Trophoblast cell (in vitro differentiated cells and primary cell): ENCODE measurements around the gene RBFOX2.

ENCODE experiments used
- DNase-seq, 2 donors: peaks; one replicate each; pipeline ENCODE4 v3.0.0-alpha.2; 2016
- H2AFZ ChIP-seq: 2 replicates; pipeline ENCODE4 v1.6.1; 2013; ENCODE audit warnings: low read length, moderate library complexity, mild to moderate bottlenecking; ENCODE audit not compliant: insufficient read depth, poor library complexity
- H2AK5ac ChIP-seq: 2 replicates; pipeline ENCODE4 v1.6.1; 2013; ENCODE audit warnings: mild to moderate bottlenecking, low read length
- H2BK120ac ChIP-seq: 2 replicates; pipeline ENCODE4 v1.6.1; 2013; ENCODE audit warnings: low read length, mild to moderate bottlenecking, moderate library complexity; ENCODE audit not compliant: insufficient read depth, poor library complexity
- H2BK12ac ChIP-seq: 2 replicates; pipeline ENCODE4 v1.6.1; 2013; ENCODE audit warnings: mild to moderate bottlenecking, low read length, moderate library complexity
- H2BK5ac ChIP-seq: 2 replicates; pipeline ENCODE4 v1.6.1; 2013; ENCODE audit warnings: low read length, low read depth, moderate library complexity, mild to moderate bottlenecking; ENCODE audit not compliant: poor library complexity
- H3K14ac ChIP-seq: 2 replicates; pipeline ENCODE4 v1.6.1; 2013; ENCODE audit warnings: mild to moderate bottlenecking, low read length
- H3K18ac ChIP-seq: 2 replicates; pipeline ENCODE4 v1.6.1; 2013; ENCODE audit warnings: mild to moderate bottlenecking, low read length
- H3K23ac ChIP-seq: 2 replicates; pipeline ENCODE4 v1.6.1; 2013; ENCODE audit warnings: low read length
- H3K27ac ChIP-seq: 2 replicates; pipeline ENCODE4 v1.5.1; 2013; ENCODE audit warnings: low read depth, mild to moderate bottlenecking, inconsistent platforms, low read length, moderate library complexity
- H3K27me3 ChIP-seq: 2 replicates; pipeline ENCODE4 v1.6.1; 2013; ENCODE audit warnings: inconsistent platforms, mild to moderate bottlenecking, low read length, moderate library complexity; ENCODE audit not compliant: insufficient read depth
- H3K36me3 ChIP-seq, 2 experiments: 1 replicate in 1 of 2; 2 replicates in 1 of 2; pipeline ENCODE4 v1.6.1; 2013; ENCODE audit warnings: low read length in 2 of 2, mild to moderate bottlenecking in 2 of 2, moderate library complexity in 1 of 2; ENCODE audit not compliant: insufficient read depth in 2 of 2, control insufficient read depth in 1 of 2
- H3K4ac ChIP-seq: 2 replicates; pipeline ENCODE4 v1.6.1; 2013; ENCODE audit warnings: low read depth, mild to moderate bottlenecking, low read length, moderate library complexity
- H3K4me1 ChIP-seq, 2 experiments: 1 replicate in 1 of 2; 2 replicates in 1 of 2; pipeline ENCODE4 v1.6.1; 2013; ENCODE audit warnings: low read length in 2 of 2, mild to moderate bottlenecking in 2 of 2, moderate library complexity in 1 of 2; ENCODE audit not compliant: insufficient read depth in 2 of 2, control insufficient read depth in 1 of 2
- H3K4me2 ChIP-seq: 2 replicates; pipeline ENCODE4 v1.6.1; 2013; ENCODE audit warnings: inconsistent platforms, mild to moderate bottlenecking, low read length, moderate library complexity
- H3K4me3 ChIP-seq: 2 replicates; pipeline ENCODE4 v1.5.1; 2013; ENCODE audit warnings: mild to moderate bottlenecking, low read depth, low read length, inconsistent platforms
- H3K79me1 ChIP-seq: one replicate; pipeline ENCODE4 v1.6.1; 2013; ENCODE audit warnings: low read length
- H3K79me2 ChIP-seq: 2 replicates; pipeline ENCODE4 v1.6.1; 2013; ENCODE audit warnings: low read length, mild to moderate bottlenecking; ENCODE audit not compliant: control insufficient read depth, insufficient read depth, poor library complexity
- H3K9ac ChIP-seq: 2 replicates; pipeline ENCODE4 v1.6.1; 2013; ENCODE audit warnings: mild to moderate bottlenecking, low read length
- H3K9me3 ChIP-seq: 2 replicates; pipeline ENCODE4 v1.6.1; 2013; ENCODE audit warnings: low read depth, mild to moderate bottlenecking, control low read depth, inconsistent platforms, low read length; ENCODE audit not compliant: insufficient read depth
- H4K12ac ChIP-seq: 2 replicates; pipeline ENCODE4 v1.6.1; 2013; ENCODE audit warnings: low read depth, mild to moderate bottlenecking, low read length, moderate library complexity
- H4K8ac ChIP-seq: 2 replicates; pipeline ENCODE4 v1.6.1; 2013; ENCODE audit warnings: low read depth, mild to moderate bottlenecking, low read length, moderate library complexity
- H4K91ac ChIP-seq: one replicate; pipeline ENCODE4 v1.6.1; 2013; ENCODE audit warnings: low read depth, mild to moderate bottlenecking, low read length, moderate library complexity
- WGBS: extraction: QIAGEN DNeasy Blood & Tissue Kit; methylation state at CpG from one replicate; pipeline ENCODE4 v1.1.7; 2013; ENCODE audit warnings: missing lambda C conversion rate; ENCODE audit not compliant: insufficient read length, insufficient coverage; ENCODE audit errors: extremely low coverage; 5-methylcytosine and 5-hydroxymethylcytosine counted together

Gene RBFOX2

GRCh38 chr22:35840302-35840739 is 188.3 kb downstream of the RBFOX2 start:
- Histone ChIP-seq H3K36me3 (no peaks in the 10 kb centered on the region), H4K12ac (peak overlapping the region; percentile 68), H3K23ac (no peak overlapping the region), H4K91ac (peak overlapping the region; percentile 82), H3K27ac (peak overlapping the region; percentile 89), H3K14ac (no peak overlapping the region), H3K4me1 (peaks cover 2 to 6% of the 10 kb centered on the region in 2 experiments), H3K4me2 (peak overlapping the region; percentile 78), H3K79me1 (peaks cover 10% of the 10 kb centered on the region), H2AFZ (peak overlapping the region; percentile 54), H4K8ac (no peak overlapping the region), H3K9ac (peak overlapping the region; percentile 70), H3K18ac (no peak overlapping the region), H2BK5ac (peak overlapping the region; percentile 91), H3K79me2 (peaks cover 3% of the 10 kb centered on the region), H3K4me3 (peak overlapping the region; percentile 67), H3K4ac (no peak overlapping the region), H2BK120ac (peak overlapping the region; percentile 73), H2BK12ac (no peak overlapping the region), H2AK5ac (no peak overlapping the region), H3K27me3 (no peaks in the 10 kb centered on the region), H3K9me3 (no peaks in the 10 kb centered on the region)
- peak; percentile 64 to 67 for DNase-seq
- no CpG with 5 or more reads among the region's 9 CpGs for WGBS

DNA sequence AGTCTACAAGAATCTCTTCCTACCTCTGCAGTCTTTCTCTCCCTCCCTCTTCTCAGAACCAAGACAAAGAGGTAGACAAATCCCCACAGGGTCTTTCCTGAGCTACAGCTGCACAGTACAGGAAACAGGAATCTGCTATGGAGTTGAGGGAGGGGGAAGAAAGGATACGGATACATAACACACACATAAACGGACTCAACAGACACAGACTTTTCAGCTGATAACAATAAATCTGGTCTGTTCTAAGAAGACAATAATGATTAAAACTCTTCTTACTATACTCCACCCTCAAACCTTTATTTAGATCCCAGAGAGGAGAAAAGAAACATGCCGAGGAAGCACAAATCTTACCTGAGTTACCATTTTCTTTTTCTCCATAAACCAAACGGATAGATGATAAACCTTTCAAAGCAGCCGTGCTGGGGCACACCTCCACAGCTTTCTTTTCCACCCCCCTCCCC is 188.8 kb downstream of the RBFOX2 start:
- Histone ChIP-seq H3K4me3 (peak overlapping the region; percentile 67), H3K23ac (no peak overlapping the region), H2AFZ (peak overlapping the region; percentile 54), H3K4ac (no peak overlapping the region), H3K36me3 (no peaks in the 10 kb centered on the region), H2BK120ac (peak overlapping the region; percentile 73), H3K18ac (no peak overlapping the region), H4K8ac (no peak overlapping the region), H2BK12ac (no peak overlapping the region), H3K14ac (no peak overlapping the region), H3K79me2 (peaks cover 3% of the 10 kb centered on the region), H2BK5ac (peak overlapping the region; percentile 91), H4K12ac (peak overlapping the region; percentile 68), H2AK5ac (no peak overlapping the region), H3K27ac (peak overlapping the region; percentile 89), H3K4me1 (peaks cover 2 to 6% of the 10 kb centered on the region in 2 experiments), H4K91ac (peak overlapping the region; percentile 82), H3K4me2 (peak overlapping the region; percentile 78), H3K9me3 (no peaks in the 10 kb centered on the region), H3K9ac (peak overlapping the region; percentile 81), H3K27me3 (no peaks in the 10 kb centered on the region), H3K79me1 (peaks cover 10% of the 10 kb centered on the region)
- WGBS = no CpG with 5 or more reads among the region's 5 CpGs
- DNase-seq = no peak

- peaks cover 2 to 11% of the 10 kb centered on the region in 2 experiments for H3K4me1 ChIP-seq
- DNase-seq = peak in 1 of 2 donors; percentile 53
- no peak overlapping the region for H4K12ac ChIP-seq
- H4K91ac ChIP-seq = no peak overlapping the region
- no peak overlapping the region for H2BK5ac ChIP-seq
- no peak overlapping the region for H3K9ac ChIP-seq
- H2AFZ ChIP-seq = no peak overlapping the region
- H3K9me3 ChIP-seq = no peaks in the 10 kb centered on the region
- no peak overlapping the region for H2BK120ac ChIP-seq
- no peak overlapping the region for H4K8ac ChIP-seq
- H3K14ac ChIP-seq = no peak overlapping the region
- H3K27ac ChIP-seq = peak overlapping the region; percentile 89
- no peak overlapping the region for H3K18ac ChIP-seq
- no peaks in the 10 kb centered on the region for H3K36me3 ChIP-seq
- WGBS = no CpG with 5 or more reads among the region's 4 CpGs
- H3K79me1 ChIP-seq = peaks cover 10% of the 10 kb centered on the region
- H2AK5ac ChIP-seq = no peak overlapping the region
- H3K4ac ChIP-seq = no peak overlapping the region
- H3K4me2 ChIP-seq = peak overlapping the region; percentile 78
- H3K4me3 ChIP-seq = no peak overlapping the region
- H3K27me3 ChIP-seq = no peaks in the 10 kb centered on the region
- no peak overlapping the region for H3K23ac ChIP-seq
- peaks cover 3% of the 10 kb centered on the region for H3K79me2 ChIP-seq
- H2BK12ac ChIP-seq = no peak overlapping the region
Measured at GRCh38 chr22:35838855-35839576, 189.6 kb downstream of the RBFOX2 start.

DNA sequence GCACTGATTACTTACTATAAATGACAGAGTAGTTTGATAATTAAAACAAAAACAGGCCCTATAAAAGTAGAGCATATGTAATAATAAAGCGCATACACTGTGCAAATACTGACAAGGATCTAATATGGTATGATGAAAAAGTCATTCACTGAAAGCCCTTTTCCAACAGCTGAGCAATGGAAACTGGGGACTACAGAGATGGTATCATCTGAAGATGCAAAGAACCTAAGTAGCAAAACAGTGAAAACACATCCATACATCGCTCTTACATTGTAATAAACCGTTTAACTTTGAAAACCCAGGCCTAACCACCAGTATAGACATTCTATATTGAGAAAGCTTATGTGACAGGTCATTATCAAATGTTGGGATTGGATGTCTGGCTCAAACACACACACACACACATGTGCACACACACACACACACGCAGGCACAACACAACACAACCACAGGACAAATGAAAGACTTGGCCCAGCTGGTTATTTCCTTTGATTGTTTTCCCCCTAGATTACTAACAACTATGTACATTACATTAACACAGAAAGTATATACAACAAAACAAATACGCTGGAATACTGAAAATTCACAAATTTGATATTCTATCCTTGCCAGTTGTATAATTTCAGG is 191.4 kb downstream of the RBFOX2 start:
- Histone ChIP-seq H3K9ac (no peak overlapping the region), H3K4me2 (peak overlapping the region; percentile 46), H4K8ac (no peak overlapping the region), H3K4me1 (peaks cover 2 to 11% of the 10 kb centered on the region in 2 experiments), H3K79me2 (peaks cover 7% of the 10 kb centered on the region), H3K14ac (no peak overlapping the region), H3K27ac (no peak overlapping the region), H2AFZ (no peak overlapping the region), H3K79me1 (peaks cover 8% of the 10 kb centered on the region), H3K27me3 (no peaks in the 10 kb centered on the region), H2BK12ac (no peak overlapping the region), H3K18ac (no peak overlapping the region), H2BK5ac (no peak overlapping the region), H3K9me3 (no peaks in the 10 kb centered on the region), H4K12ac (no peak overlapping the region), H3K23ac (peak overlapping the region; percentile 60), H2BK120ac (no peak overlapping the region), H3K4ac (peak overlapping the region; percentile 2), H4K91ac (no peak overlapping the region), H2AK5ac (no peak overlapping the region), H3K4me3 (no peak overlapping the region), H3K36me3 (peaks cover 0 to 2% of the 10 kb centered on the region in 2 experiments)
- no peak for DNase-seq
- no CpG with 5 or more reads among the region's 5 CpGs for WGBS
